ENCODE results near the gene RACK1. TPM values are rescaled to one million over a fixed set of nuclear protein-coding genes. Genes with fewer than 3 reads are reported as not detected.

The RACK1 gene
- total and polyA plus RNA-seq, 2 of the 13 experiments (the other 11 are each of a cell fraction or from before 2014, with no cell fraction given): 2,514 to 6,141 TPM

DNA sequence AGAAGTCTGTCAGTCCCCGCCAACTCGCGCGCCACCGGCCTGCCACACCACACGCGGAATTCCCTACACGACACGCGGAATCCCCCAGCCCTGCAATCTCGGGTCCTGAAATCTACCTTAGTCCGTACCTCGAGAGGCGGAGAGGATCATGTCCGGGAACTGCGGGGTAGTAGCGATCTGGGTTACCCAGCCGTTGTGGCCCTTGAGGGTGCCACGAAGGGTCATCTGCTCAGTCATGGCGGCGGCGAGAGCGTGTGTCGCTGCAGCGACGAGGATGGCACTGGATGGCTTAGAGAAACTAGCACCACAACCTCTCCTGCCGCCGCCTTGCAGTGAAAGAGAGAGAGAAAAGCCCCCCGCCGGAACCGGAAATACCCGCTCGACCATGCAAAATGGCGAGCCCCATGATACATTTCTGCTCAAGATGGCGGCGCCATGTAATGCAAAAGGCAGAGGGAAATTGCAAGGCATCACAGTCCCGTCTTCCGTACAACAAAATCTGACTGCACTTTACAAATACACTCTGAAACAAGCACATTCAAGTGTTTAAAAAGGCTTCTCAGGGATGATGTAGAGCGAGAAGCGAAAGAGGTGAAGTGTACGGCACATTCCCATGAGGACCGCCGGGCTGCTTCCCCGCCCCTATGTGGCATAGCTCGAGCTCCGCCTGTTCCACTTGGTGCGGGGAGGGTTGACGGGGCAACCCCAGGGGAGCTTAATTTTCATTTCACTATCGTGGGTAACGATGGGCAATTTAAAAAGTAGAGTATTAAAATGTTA, at the start of gene RACK1 (continued):
- peak; percentile 73 for TF ChIP-seq ZNF407 (CRISPR knock-in tag; IDR thresholded peaks at IDR 0.05; ENCODE audit: not compliant biosample characterization)
- TF ChIP-seq, protein P1, sequence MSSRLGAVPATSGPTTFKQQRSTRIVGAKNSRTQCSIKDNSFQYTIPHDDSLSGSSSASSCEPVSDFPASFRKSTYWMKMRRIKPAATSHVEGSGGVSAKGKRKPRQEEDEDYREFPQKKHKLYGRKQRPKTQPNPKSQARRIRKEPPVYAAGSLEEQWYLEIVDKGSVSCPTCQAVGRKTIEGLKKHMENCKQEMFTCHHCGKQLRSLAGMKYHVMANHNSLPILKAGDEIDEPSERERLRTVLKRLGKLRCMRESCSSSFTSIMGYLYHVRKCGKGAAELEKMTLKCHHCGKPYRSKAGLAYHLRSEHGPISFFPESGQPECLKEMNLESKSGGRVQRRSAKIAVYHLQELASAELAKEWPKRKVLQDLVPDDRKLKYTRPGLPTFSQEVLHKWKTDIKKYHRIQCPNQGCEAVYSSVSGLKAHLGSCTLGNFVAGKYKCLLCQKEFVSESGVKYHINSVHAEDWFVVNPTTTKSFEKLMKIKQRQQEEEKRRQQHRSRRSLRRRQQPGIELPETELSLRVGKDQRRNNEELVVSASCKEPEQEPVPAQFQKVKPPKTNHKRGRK (CRISPR knock-in tag; IDR thresholded peaks at IDR 0.05): no peak
- TF ChIP-seq HDAC1 (CRISPR knock-in tag; IDR thresholded peaks at IDR 0.05): peak; percentile 29; the same call in 1 of the 2 replicates
- TF ChIP-seq ETV5 (CRISPR knock-in tag; IDR thresholded peaks at IDR 0.05; ENCODE audit: borderline replicate concordance): peak; percentile 27; the same call in 1 of the 2 replicates
- TF ChIP-seq ZNF614 (CRISPR knock-in tag; IDR thresholded peaks at IDR 0.05; ENCODE audit: borderline replicate concordance): 0 out of 2 replicates have a peak, but pooled peaks have one; percentile 29
- no peak for TF ChIP-seq CREB1 (IDR thresholded peaks at IDR 0.05)
- peak; percentile 46 for TF ChIP-seq CREB1 (CRISPR knock-in tag; IDR thresholded peaks at IDR 0.05)
- TF ChIP-seq SAP130 (CRISPR knock-in tag; IDR thresholded peaks at IDR 0.05; ENCODE audit: low read depth): peak; percentile 78
- peak; percentile 84; the same call in 1 of the 2 replicates for TF ChIP-seq ZHX2 (IDR thresholded peaks at IDR 0.05; ENCODE audit: low read depth)
- 0 out of 2 replicates have a peak, but pooled peaks have one; percentile 24 for TF ChIP-seq ZHX2 (CRISPR knock-in tag; IDR thresholded peaks at IDR 0.05; ENCODE audit: borderline replicate concordance)
- TF ChIP-seq MED8 (CRISPR knock-in tag; IDR thresholded peaks at IDR 0.05; ENCODE audit: insufficient replicate concordance): peak; percentile 68
- no peak for TF ChIP-seq KAT2B (IDR thresholded peaks at IDR 0.05; ENCODE audit: borderline replicate concordance, low read depth, low read length)
- TF ChIP-seq HHEX (CRISPR knock-in tag; IDR thresholded peaks at IDR 0.05): no peak

Data from HepG2 (cell line).